Measurements from ENCODE around the gene MIP.
"Not testable (repeated sequence)": the region's sequence is repeated elsewhere in the genome, so short reads cannot be mapped to it uniquely, and the experiment has no call there.

GRCh38 chr12:56401612-56402011, 52.8 kb downstream of the MIP start:
- TF ChIP-seq CTCF, POLR2A (IDR thresholded peaks at IDR 0.05): not testable (repeated sequence)
